Stromal cell of bone marrow (primary cell): ENCODE results near the gene PNMA5.

ENCODE experiments used
- DNase-seq: peaks from one replicate; pipeline ENCODE4 v3.0.0-alpha.2; 2012; ENCODE audit warnings: low read depth

The PNMA5 gene

GRCh38 chrX:152958524-152959465, 35.1 kb downstream of the PNMA5 start:
- peak; percentile 64 for DNase-seq

GRCh38 chrX:152958047-152958446, 35.9 kb downstream of the PNMA5 start:
- no peak for DNase-seq

GRCh38 chrX:152950786-152951185, 43.1 kb downstream of the PNMA5 start:
- DNase-seq = no peak

GRCh38 chrX:152949114-152949513, 44.8 kb downstream of the PNMA5 start:
- DNase-seq = no peak

GRCh38 chrX:152946681-152947080, 47.2 kb downstream of the PNMA5 start:
- DNase-seq = no peak

DNA sequence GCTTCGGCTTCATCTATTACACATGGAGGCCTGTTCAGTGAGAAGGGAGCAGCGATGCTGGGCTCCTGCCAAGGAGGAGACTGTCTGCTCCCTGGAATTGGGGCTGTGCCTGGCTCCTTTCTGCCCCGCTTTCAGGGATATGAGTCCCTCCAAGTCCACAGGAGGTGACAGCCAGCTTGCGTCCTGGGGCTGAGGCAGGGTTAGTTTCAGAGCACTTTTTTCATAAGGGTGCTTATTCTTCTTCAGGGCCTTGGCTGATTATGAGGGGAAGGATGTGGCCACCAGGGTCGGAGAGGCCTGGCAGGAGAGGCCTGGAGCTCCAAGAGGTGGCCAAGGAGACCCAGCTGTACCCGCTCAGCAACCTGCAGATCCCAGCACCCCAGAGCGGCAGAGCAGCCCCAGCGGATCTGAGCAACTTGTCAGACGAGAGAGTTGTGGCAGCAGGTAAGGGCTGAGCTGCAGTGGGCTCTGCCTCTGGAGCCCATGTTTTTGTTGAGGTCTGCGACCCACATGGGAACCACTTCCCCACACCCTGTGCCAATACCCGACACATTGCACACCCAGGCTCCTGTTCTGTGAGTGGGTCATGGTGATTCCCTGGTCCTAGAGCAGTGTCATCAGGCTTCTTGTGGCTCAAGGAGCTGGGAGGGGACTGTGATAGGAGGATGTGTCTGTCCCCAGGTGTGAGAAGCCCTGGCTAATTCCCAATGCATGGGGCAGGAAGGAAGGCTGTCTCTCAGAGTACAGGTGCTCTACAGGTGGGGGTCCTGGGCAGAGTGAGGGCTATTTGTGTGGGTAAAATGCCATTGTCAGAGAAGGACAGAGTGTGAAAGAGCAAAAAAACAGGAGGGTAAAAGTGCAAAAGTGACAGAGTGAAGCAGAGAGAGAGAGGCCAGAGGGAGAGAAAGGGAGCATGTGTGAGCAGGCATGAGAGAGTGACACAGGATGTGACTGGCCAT, 48.6 kb downstream of the PNMA5 start:
- no peak for DNase-seq

DNA sequence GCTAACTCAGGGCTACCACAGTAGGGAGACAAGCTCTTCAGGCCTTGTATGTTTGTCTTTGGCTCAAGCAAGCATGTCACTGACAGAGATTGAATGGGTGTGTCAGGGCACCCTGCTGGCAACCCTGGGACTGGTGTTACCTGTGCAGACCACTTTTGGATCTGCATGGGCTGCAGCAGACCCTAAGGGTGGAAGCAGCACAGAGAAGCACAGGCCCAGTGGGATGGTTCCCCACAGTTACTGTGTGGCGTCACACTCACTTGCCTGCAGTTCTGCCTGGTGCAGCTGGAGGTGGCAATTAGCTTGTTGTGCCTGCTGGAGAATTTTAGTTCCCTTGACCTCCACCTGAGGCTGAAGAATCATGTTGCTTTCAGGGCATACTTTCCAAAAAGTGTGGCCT, 50.1 kb downstream of the PNMA5 start:
- DNase-seq = no peak

GRCh38 chrX:152942077-152942442, 51.9 kb downstream of the PNMA5 start:
- DNase-seq = no peak

DNA sequence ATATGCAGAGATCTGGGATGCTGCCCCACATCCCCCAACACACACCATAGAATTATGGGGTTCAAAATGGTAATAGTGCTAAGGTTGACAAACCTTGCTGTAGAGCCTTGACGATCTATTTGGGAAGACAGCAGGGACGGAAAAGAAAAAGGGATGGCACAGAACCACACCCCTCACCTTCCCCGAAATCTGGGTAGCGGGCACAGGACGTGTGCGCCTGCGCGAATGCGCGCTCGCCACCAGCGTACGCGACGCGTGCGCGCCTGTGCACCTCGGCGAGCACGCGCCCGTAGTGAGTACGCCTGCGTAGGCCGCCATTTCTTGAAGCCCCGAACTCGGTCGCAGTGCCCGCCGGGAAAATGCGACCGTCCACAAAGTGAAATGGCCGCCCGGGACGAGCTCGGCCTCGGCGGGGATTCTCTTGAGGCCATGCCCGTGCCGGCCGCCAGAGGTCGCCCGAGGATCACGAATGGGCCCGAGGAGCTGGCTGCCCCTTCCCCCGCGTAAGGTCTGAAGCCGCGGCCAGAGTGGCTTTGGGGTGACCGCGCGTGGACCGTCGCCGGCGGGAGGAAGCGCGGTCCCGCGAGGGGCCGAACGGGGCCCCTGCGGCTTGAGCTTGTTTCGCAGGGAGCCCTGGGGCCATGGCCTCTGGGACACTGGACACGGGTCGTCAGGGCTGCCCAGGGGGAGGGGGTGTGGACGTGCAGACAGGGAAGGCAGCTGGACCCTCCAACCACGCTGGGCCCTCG, 52.4 kb downstream of the PNMA5 start:
- peak; percentile 79 for DNase-seq
